Hepatocyte (in vitro differentiated cells): Measurements from ENCODE around the gene PLPP1. TPM values are rescaled to one million over a fixed set of nuclear protein-coding genes. Genes with fewer than 3 reads are reported as not detected.

Experiments
- DNase-seq: peaks from one replicate; pipeline ENCODE4 v3.0.0-alpha.2; 2016; ENCODE audit warnings: low spot score
- H2AFZ ChIP-seq: fragments of 200-600 bp; sonication (generic); 2 replicates; pipeline ENCODE4 v1.6.0; 2016; ENCODE audit warnings: antibody characterized with exemption, mild to moderate bottlenecking
- H3K27ac ChIP-seq: fragments of 200-600 bp; sonication (generic); 2 replicates; pipeline ENCODE4 v1.5.1; 2016; ENCODE audit warnings: mild to moderate bottlenecking
- H3K27me3 ChIP-seq: fragments of 200-600 bp; sonication (generic); 2 replicates; pipeline ENCODE4 v1.6.1; 2016
- H3K36me3 ChIP-seq: fragments of 200-600 bp; sonication (generic); replicated peaks from 2 replicates; pipeline ENCODE4 v1.5.1; 2016; ENCODE audit warnings: low read depth; ENCODE audit not compliant: insufficient read depth
- H3K4me1 ChIP-seq: fragments of 200-600 bp; sonication (generic); 2 replicates; pipeline ENCODE4 v1.5.1; 2016; ENCODE audit warnings: mild to moderate bottlenecking, moderate library complexity; ENCODE audit not compliant: insufficient read depth
- H3K4me2 ChIP-seq: fragments of 200-600 bp; sonication (generic); 2 replicates; pipeline ENCODE4 v1.6.0; 2016
- H3K4me3 ChIP-seq: fragments of 200-600 bp; sonication (generic); 2 replicates; pipeline ENCODE4 v1.5.1; 2016; ENCODE audit warnings: mild to moderate bottlenecking
- H3K79me2 ChIP-seq: fragments of 200-600 bp; sonication (generic); 2 replicates; pipeline ENCODE4 v1.6.0; 2017; ENCODE audit warnings: mild to moderate bottlenecking
- H3K9me2 ChIP-seq: fragments of 200-600 bp; sonication (generic); replicated peaks from 2 replicates; pipeline ENCODE4 v1.6.0; 2017; ENCODE audit warnings: mild to moderate bottlenecking; ENCODE audit not compliant: insufficient read depth
- H3K9me3 ChIP-seq: fragments of 200-600 bp; sonication (generic); 2 replicates; pipeline ENCODE4 v1.5.1; 2016; ENCODE audit warnings: low read depth, mild to moderate bottlenecking
- H4K20me1 ChIP-seq: fragments of 200-600 bp; sonication (generic); 2 replicates; pipeline ENCODE4 v1.6.0; 2016; ENCODE audit warnings: mild to moderate bottlenecking; ENCODE audit not compliant: insufficient read depth, poor library complexity, severe bottlenecking
- EZH2 ChIP-seq: fragments of 200-600 bp; sonication (generic); IDR thresholded peaks from 2 replicates; pipeline ENCODE4 v1.6.1; 2016; ENCODE audit warnings: antibody characterized with exemption, mild to moderate bottlenecking, borderline replicate concordance
- EZH2phosphoT487 ChIP-seq: fragments of 200-600 bp; sonication (generic); IDR thresholded peaks from one replicate; pipeline ENCODE4 v1.6.1; 2018; ENCODE audit warnings: antibody characterized with exemption, mild to moderate bottlenecking, low read depth, moderate library complexity; ENCODE audit not compliant: unreplicated experiment, severe bottlenecking
- WGBS: methylation state at CpG from one replicate; pipeline ENCODE4 v1.1.6; 2016; ENCODE audit warnings: low lambda C conversion rate; ENCODE audit errors: missing lambda C conversion rate; 5-methylcytosine and 5-hydroxymethylcytosine counted together
- polyA plus RNA-seq: library from polyadenylated mRNA; unstranded; fragments of >200 nt; fragmentation: Nextera tagmentation; extraction: Ambion mirVana; gene quantifications from 2 replicates; pipeline ENCODE4 v1.2.1, GENCODE V29; 2016
- total RNA-seq: library from RNA; depleted of rRNA; stranded (reverse); fragments of >200 nt; gene quantifications from 2 replicates; pipeline ENCODE4 v1.2.3, GENCODE V29; 2014
- TF ChIP-seq, protein P1 (sequence below): fragments of 200-600 bp; sonication (generic); IDR thresholded peaks from 2 replicates; pipeline ENCODE4 v1.5.1; 2016; ENCODE audit warnings: antibody characterized with exemption, mild to moderate bottlenecking; ENCODE audit not compliant: poor library complexity

The PLPP1 gene
- total and polyA plus RNA-seq, 2 experiments from 2014 or later = 80.1 to 84.9 TPM

DNA sequence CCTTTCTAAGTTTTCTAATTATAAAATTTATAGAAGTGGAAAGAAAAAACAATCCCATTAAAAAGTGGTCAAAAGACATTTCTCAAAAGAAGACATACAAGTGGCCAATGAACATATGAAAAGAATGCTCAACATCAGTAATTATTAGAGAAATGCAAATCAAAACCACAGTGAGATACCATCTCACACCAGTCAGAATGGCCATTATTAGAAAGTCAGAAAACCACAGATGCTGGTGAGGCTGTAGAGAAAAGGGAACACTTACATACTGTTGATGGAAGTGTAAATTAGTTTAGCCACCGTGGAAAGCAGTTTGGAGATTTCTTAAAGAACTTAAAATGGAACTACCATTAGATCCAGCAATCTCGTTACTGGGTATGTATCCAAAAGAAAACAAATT is 23.7 kb upstream of the PLPP1 start:
- Histone ChIP-seq H3K27ac (no peak overlapping the region), H4K20me1 (no peaks in the 10 kb centered on the region), H3K36me3 (no peaks in the 10 kb centered on the region), H3K27me3 (no peaks in the 10 kb centered on the region), H2AFZ (no peak overlapping the region), H3K9me3 (no peaks in the 10 kb centered on the region), H3K4me3 (no peak overlapping the region), H3K79me2 (no peaks in the 10 kb centered on the region), H3K4me2 (no peak overlapping the region), H3K9me2 (no peaks in the 10 kb centered on the region), H3K4me1 (no peaks in the 10 kb centered on the region)
- DNase-seq = no peak
- WGBS = 98% methylated on average over 2 of the region's 2 CpGs
- TF ChIP-seq, protein P1, sequence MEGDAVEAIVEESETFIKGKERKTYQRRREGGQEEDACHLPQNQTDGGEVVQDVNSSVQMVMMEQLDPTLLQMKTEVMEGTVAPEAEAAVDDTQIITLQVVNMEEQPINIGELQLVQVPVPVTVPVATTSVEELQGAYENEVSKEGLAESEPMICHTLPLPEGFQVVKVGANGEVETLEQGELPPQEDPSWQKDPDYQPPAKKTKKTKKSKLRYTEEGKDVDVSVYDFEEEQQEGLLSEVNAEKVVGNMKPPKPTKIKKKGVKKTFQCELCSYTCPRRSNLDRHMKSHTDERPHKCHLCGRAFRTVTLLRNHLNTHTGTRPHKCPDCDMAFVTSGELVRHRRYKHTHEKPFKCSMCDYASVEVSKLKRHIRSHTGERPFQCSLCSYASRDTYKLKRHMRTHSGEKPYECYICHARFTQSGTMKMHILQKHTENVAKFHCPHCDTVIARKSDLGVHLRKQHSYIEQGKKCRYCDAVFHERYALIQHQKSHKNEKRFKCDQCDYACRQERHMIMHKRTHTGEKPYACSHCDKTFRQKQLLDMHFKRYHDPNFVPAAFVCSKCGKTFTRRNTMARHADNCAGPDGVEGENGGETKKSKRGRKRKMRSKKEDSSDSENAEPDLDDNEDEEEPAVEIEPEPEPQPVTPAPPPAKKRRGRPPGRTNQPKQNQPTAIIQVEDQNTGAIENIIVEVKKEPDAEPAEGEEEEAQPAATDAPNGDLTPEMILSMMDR = no peak
- TF ChIP-seq EZH2 (no peak), EZH2phosphoT487 (no peak)

- Histone ChIP-seq H3K27ac (no peak overlapping the region), H3K9me2 (no peaks in the 10 kb centered on the region), H3K79me2 (no peaks in the 10 kb centered on the region), H3K4me3 (no peak overlapping the region), H3K4me2 (no peak overlapping the region), H3K9me3 (no peaks in the 10 kb centered on the region), H2AFZ (no peak overlapping the region), H3K36me3 (no peaks in the 10 kb centered on the region), H4K20me1 (no peaks in the 10 kb centered on the region), H3K27me3 (no peaks in the 10 kb centered on the region), H3K4me1 (no peaks in the 10 kb centered on the region)
- TF ChIP-seq, protein P1 = no peak
- TF ChIP-seq EZH2 (no peak), EZH2phosphoT487 (no peak)
- WGBS = 93% methylated on average over 3 of the region's 3 CpGs
- no peak for DNase-seq
Observed at GRCh38 chr5:55557123-55557522, 22.4 kb upstream of the PLPP1 start.

GRCh38 chr5:55554585-55555202 is 19.9 kb upstream of the PLPP1 start:
- 90% methylated on average over 2 of the region's 2 CpGs for WGBS
- no peak overlapping the region for H3K4me2 ChIP-seq
- TF ChIP-seq, protein P1 = no peak
- TF ChIP-seq EZH2phosphoT487 (no peak), EZH2 (no peak)
- no peaks in the 10 kb centered on the region for H3K36me3 ChIP-seq
- H3K79me2 ChIP-seq = no peaks in the 10 kb centered on the region
- H3K9me2 ChIP-seq = no peaks in the 10 kb centered on the region
- no peaks in the 10 kb centered on the region for H3K27me3 ChIP-seq
- no peaks in the 10 kb centered on the region for H4K20me1 ChIP-seq
- no peak for DNase-seq
- H2AFZ ChIP-seq = no peak overlapping the region
- no peak overlapping the region for H3K4me3 ChIP-seq
- H3K9me3 ChIP-seq = no peaks in the 10 kb centered on the region
- H3K4me1 ChIP-seq = no peaks in the 10 kb centered on the region
- H3K27ac ChIP-seq = no peak overlapping the region
